ES-I3 (cell line): ENCODE measurements around the gene COL23A1.

Experiments used
- H3K36me3 ChIP-seq: 2 replicates; pipeline ENCODE4 v1.6.1; 2013; ENCODE audit warnings: mild to moderate bottlenecking, low read length, control low read depth, moderate library complexity; ENCODE audit not compliant: insufficient read depth
- H3K4me1 ChIP-seq: 2 replicates; pipeline ENCODE4 v1.6.1; 2013; ENCODE audit warnings: mild to moderate bottlenecking, control low read depth, low read length; ENCODE audit not compliant: insufficient read depth
- H3K9ac ChIP-seq: 2 replicates; pipeline ENCODE4 v1.6.1; 2013; ENCODE audit warnings: low read depth, mild to moderate bottlenecking, low read length, moderate library complexity
- H3K9me3 ChIP-seq: 2 replicates; pipeline ENCODE4 v1.6.1; 2013; ENCODE audit warnings: mild to moderate bottlenecking, low read length, moderate library complexity; ENCODE audit not compliant: control insufficient read depth, insufficient read depth

Gene COL23A1

DNA sequence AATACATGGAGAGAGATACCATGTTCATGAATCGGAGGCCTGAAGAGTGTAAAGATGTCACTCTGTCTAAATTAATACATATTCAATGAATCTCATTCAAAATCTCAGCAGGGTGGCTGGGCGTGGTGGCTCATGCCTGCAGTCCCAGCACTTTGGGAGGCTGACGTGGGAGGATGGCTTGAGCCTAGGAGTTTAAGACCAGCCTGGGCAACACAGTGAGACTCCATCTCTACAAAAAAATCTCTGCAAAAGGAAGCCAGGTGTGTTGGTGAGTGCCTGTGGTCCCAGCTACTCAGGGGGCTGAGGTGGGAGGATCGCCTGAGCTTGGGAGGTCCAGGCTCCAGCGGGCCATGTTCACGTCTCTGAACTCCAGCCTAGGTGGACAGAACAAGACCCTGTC is 49.7 kb downstream of the COL23A1 start:
- Histone ChIP-seq H3K36me3 (no peaks in the 10 kb centered on the region), H3K9ac (no peak overlapping the region), H3K4me1 (peaks cover 6% of the 10 kb centered on the region), H3K9me3 (no peaks in the 10 kb centered on the region)

DNA sequence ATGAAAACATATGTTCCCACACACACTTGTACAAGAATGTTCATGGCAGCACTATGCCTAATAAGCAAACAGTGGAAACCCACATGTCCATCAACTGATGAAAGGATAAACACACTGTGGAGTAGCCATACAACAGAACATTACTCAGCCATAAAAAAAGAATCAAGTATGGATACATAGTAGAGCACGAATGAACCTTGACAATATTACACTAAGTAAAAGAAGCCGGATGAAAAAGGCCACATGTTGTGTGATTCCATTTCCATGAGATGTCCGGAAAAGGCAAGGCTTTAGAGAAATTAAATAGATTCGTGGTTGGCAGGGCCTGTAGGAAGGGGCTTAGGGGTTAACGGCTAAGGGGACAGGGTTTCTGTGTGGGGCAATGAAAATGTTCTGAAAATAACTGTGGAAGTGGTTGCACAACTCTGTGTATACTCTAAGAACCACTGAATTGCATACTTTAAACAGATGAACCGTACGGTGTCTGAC is 51.4 kb downstream of the COL23A1 start:
- Histone ChIP-seq H3K9ac (no peak overlapping the region), H3K9me3 (no peaks in the 10 kb centered on the region), H3K36me3 (no peaks in the 10 kb centered on the region), H3K4me1 (peaks cover 2% of the 10 kb centered on the region; the same call in 1 of the 2 replicates)

DNA sequence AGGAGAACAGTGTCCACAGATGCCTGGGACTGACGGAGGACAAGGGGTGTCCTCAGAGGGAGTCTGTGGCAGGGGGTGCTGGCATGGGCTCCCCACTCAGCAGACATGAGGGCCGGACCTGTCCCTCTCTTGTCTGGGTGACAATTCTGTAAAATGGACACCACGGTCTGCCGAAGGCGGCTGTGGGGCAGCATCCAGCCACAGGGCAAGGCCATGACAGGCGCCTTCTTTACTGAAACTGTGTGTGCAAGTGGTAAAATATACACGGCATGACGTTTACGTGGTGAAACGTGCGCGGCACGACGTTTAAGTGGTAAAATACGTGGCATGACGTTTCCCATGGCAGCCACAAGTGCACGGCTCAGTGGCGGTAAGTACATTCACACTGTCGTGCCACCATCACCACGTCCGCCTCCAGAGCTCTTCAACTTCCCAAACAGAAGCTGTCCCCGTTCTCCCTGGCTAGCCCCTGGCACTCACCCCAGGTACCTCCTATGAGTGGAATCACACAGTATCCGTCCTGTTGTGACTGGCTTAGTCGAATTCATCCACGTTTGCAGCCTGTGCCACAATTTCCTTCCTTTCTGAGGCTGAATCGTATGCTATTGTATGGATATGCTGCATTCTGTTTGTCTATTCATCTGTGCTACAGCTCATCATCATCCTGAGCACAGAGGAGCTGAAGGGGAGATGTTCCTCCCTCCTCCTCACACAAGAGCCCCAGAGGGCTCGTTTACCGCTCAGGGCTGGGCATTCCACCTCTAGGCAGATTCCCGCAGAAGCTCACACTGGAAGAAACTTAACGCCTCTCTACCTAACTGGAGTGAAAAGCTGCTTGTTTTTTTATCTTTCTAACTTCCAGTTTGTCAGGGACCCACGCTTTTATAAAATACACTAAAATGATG is 52.5 kb downstream of the COL23A1 start:
- Histone ChIP-seq H3K9ac (no peak overlapping the region), H3K36me3 (no peaks in the 10 kb centered on the region), H3K9me3 (no peaks in the 10 kb centered on the region), H3K4me1 (peaks cover 2% of the 10 kb centered on the region; the same call in 1 of the 2 replicates)

DNA sequence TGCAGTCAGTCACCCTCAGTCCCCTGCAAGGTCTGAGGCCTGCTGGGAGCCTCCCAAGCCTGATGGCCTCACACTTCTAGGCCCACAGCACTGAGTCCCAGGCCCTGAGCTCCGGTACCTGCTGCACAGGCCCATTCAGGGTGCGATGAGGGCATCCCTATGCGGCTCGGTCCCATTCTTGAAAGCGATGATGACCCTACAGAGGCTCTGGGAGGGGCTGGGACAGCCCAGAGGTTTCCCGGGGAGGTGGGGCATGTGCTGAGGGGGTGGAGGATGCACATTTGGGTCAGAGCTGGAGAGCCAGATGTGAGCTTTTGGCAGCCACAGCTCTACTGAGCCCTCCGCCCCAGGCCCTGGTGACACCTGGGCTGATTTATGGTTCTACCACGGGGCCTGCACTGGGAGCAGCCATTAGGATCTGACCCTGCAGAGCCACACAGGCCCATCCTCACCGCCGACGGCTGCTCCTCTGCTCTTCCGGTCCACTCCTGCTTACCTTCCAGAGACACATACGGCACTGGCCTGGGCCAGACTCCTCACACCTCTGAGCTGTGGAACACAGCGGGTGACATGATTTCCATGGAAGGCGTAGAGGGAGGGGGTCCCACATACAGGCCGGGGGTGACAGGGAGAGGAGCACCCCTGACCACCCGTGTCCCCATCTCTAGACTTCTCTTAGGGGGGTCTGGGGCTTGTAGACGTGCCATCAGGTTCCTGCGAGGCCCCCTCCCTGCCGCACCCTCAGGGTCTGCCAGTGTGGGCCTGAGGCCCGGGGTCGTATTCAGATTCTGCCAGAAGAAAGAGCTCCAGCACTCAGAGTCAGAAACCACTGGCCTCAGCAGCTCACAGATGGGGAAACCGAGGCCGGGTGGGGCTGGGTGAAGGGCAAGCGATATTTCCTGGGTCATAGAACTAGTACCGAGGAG is 53.4 kb downstream of the COL23A1 start:
- Histone ChIP-seq H3K9me3 (no peaks in the 10 kb centered on the region), H3K9ac (no peak overlapping the region), H3K4me1 (peaks cover 2% of the 10 kb centered on the region; the same call in 1 of the 2 replicates), H3K36me3 (no peaks in the 10 kb centered on the region)

DNA sequence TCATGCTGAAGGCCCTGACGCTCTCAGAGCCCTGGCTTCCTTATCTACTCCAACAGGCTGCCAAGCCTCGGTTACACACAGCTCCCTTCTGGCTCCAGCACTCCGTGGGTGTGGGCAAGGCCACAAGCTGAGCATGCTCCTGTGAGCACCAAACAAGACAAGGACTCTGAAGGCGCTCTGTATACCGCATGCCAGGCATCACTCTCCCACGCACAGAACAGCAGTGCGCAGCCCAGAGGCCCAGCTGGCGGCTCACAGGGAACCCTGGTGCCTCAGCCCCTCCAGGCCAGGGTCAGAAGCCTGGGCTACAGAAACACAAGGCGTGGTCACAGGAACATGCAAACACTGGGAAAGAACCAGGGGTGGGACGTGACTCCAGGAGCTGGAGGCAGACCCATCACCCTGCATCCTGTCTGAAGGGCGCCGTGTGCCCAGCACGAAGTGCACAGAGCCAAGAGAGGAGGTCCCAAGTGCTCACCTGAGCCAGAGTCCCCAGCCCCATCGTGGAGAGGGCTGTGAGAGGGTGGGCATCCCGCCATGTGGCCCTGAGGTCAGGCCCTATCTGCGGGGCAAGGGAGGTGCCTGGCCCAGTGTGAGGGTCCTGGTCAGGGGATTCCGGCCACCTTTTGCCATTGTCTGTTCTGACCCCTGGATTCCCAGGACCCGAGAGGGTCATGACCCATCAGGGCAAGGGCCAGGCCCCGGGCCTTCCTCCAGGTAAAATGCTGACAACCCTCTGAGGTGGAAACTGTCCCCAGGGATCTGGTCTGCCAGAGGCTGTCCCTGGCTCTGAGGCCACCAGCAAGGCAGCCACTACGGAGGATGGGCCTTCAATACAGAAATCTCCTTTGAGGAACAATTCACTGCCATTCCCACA is 54.7 kb downstream of the COL23A1 start:
- Histone ChIP-seq H3K9me3 (no peaks in the 10 kb centered on the region), H3K9ac (no peak overlapping the region), H3K4me1 (peaks cover 2% of the 10 kb centered on the region; the same call in 1 of the 2 replicates), H3K36me3 (no peaks in the 10 kb centered on the region)

DNA sequence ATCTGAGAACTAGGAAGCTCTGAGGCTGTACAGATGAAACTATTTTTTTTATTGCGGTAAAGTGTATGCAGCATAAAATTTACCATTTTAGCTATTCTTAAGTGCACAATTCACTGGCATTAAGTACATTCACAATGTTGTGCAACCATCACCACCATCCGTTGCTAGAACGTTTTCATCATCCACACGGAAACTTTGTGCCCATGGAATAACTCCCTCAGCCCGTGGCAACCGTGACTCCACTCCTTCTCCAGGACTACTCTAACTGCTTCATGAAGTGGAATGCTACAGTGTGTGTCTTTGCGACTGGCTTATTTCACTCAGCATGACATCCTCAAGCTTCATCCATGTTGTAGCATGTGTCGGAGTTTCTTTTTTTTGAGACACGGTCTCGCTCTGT is 57.1 kb downstream of the COL23A1 start:
- no peak overlapping the region for H3K9ac ChIP-seq
- no peaks in the 10 kb centered on the region for H3K9me3 ChIP-seq
- H3K36me3 ChIP-seq = no peaks in the 10 kb centered on the region
- peaks cover 2% of the 10 kb centered on the region; the same call in 1 of the 2 replicates for H3K4me1 ChIP-seq

DNA sequence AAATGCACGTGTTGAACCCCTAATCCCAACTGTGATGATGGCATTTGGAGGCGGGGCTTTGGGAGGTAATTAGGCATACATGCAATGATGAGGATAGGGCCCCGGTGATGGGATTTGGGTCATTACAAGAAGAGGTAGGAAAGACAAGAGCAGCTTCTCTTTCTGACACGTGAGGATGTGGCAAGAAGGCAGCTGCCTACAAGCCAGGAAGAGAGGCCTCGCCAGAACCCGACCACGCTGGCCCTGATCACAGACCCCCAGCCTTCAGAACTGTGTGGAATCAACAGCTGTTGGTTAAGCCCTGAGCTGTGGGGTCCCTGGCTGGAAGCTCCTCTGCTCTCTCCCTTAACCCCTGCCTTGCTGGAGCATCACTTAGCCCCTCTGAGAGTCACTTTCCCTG is 57.5 kb downstream of the COL23A1 start:
- Histone ChIP-seq H3K9me3 (no peaks in the 10 kb centered on the region), H3K36me3 (no peaks in the 10 kb centered on the region), H3K4me1 (no peaks in the 10 kb centered on the region), H3K9ac (no peak overlapping the region)

DNA sequence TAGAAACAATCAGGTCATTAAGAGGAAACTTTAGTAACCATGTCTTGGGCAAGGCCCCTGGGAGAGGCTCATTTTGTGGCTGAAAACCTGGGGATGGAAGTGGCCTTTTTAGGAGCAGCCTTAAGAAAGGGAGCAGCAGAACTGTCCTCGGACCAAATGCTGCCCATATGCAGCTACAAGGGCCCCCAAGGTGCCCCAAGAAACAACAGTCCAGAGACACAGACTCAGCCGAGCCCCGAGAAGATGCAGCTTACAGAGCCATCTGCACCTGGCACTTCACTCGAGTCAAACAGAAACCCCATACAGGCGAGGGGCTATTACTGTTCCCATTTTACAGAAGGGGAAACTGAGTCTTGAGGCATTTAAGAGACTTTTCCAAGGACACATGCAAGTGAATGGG is 58.0 kb downstream of the COL23A1 start:
- no peaks in the 10 kb centered on the region for H3K36me3 ChIP-seq
- H3K9ac ChIP-seq = no peak overlapping the region
- H3K4me1 ChIP-seq = no peaks in the 10 kb centered on the region
- no peaks in the 10 kb centered on the region for H3K9me3 ChIP-seq

DNA sequence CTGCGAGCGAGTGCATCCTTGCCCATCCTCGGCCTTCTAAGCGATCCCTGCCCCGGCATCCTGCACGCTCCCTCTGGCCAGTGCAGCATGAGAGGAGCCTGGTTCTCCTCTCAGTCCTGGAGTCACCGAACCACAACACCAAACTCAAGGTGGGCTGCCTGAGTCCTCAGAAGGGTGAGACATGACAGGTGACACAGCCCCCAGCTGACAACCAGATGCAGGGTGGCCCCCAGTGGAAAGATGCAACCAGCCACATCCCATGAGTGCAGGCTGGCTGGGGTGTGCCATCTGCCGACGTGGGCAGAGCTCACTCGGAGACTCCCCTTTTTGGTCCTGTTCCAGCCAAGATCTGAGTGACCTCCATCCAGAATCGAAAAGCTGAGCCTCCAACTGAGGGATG is 58.4 kb downstream of the COL23A1 start:
- Histone ChIP-seq H3K9me3 (no peaks in the 10 kb centered on the region), H3K4me1 (peaks cover under 1% of the 10 kb centered on the region; the same call in 1 of the 2 replicates), H3K36me3 (no peaks in the 10 kb centered on the region), H3K9ac (no peak overlapping the region)

DNA sequence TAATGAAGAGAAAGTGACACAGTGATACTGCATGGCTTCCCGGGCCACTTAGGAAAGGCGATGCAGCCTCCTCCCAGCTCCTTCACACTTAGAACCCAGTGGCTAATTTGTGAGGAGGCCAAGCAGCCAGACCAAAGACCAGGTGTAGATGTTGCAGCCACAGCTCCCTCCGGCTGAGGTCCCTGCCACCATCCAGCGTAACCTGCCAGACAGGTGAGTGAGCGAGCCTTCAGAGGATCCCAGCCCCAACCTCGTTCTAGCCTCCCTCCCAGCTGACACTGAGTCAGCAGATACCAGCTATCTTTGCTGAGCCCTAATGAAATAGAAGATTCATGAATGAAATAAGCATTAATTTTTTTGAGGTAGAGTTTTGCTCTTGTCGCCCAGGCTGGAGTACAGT is 59.7 kb downstream of the COL23A1 start:
- Histone ChIP-seq H3K36me3 (no peaks in the 10 kb centered on the region), H3K4me1 (peaks cover 7% of the 10 kb centered on the region; the same call in 1 of the 2 replicates), H3K9me3 (no peaks in the 10 kb centered on the region), H3K9ac (no peak overlapping the region)

DNA sequence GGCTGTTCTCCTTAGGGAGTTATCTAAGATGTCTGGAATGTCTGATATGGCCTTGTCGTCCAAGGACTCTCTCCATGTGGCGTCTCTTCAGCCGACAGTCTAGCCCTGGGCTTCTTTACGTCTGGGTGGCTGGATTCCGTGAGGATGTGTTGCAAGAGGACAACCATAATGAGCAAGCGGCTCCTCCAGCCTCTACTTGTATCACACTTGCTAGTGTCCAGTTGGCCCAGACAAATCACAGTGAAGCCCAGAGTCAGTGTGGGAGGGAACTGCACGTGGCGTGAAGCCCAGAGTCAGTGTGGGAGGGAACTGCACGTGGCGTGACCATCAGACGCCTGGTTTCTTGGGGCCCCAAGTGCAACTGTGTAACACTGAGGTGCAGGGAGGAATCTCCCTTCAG is 61.1 kb downstream of the COL23A1 start:
- Histone ChIP-seq H3K36me3 (no peaks in the 10 kb centered on the region), H3K9me3 (no peaks in the 10 kb centered on the region)

DNA sequence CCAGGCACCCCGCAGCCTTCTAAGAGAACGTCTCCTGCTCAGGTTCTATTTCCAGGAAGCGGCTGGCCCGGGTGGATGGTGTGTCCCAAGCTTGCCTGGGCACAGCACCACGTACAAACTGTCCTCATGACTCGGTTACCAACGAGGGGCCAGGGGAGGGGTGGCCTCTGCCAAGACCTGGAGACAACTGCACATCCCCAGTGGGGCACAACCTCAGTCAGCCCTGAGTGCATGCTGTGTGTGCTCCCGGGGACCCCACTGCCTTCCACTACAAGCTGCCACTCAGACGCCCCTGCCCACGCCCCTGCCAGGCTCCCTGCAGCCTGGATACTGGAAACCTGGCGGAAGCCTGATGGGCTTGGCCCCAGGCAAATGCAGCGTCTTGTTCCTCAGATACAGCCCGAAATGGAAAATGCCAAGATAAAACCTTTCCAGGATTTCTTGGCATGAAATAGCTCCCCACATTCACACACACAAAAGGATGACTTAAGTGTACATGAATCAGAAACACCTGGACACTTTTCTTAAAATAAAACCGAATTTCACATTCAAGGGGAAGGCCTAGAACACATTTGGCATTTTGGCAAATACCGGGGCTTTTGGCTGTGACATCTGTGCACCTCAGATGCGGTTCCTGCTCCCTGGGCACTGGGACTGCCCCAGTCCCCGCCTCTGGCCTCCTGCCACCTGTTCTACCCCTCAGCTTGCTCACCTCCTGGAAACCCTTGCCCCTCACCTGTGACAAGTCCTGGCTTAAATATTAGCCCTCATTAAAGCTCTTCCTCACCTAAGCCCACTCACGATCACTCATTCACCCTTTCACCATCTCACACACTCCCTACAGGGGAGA is 62.5 kb downstream of the COL23A1 start:
- no peaks in the 10 kb centered on the region for H3K9me3 ChIP-seq
- no peak overlapping the region for H3K9ac ChIP-seq
- no peaks in the 10 kb centered on the region for H3K36me3 ChIP-seq
- H3K4me1 ChIP-seq = peaks cover 7% of the 10 kb centered on the region; the same call in 1 of the 2 replicates

More for the DNA sequence above, 61.1 kb downstream of the COL23A1 start:
- Histone ChIP-seq H3K4me1 (peaks cover 7% of the 10 kb centered on the region; the same call in 1 of the 2 replicates), H3K9ac (no peak overlapping the region)
